Measurements from ENCODE around the gene TSPAN4. TPM values are rescaled to one million over a fixed set of nuclear protein-coding genes. Genes with fewer than 3 reads are reported as not detected.

Gene TSPAN4
- total RNA-seq, 4 donors from 2014 or later, result 81.4 to 156 (median 129) TPM

DNA sequence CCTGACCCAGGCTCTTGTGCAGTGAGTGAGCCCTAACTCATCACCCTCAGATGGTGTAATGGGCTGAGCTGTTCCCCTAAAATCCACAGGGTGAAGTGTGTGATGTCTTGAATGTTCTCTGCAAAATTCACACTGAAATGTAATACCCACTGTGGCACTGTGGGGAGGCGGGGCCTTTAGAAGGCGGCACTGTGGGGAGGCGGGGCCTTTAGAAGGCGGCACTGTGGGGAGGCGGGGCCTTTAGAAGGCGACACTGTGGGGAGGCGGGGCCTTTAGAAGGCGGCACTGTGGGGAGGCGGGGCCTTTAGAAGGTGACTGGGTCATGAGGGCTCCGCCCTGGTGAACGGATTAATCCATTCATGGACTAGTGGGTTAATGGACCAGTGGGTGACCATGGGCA, 34.9 kb downstream of the TSPAN4 start:
- Histone ChIP-seq H3K27ac (replicated peaks in 1 of 4) (no peak overlapping the region), H3K4me3 (no peak overlapping the region), H3K9me3 (no peaks in the 10 kb centered on the region), H3K27me3 (no peaks in the 10 kb centered on the region), H3K4me1 (no peaks in the 10 kb centered on the region), H3K36me3 (peaks cover 2 to 57% (median 39%) of the 10 kb centered on the region in 4 donors)
- WGBS, result 90% methylated on average over 11 of the region's 11 CpGs
- TF ChIP-seq EP300 (IDR thresholded peaks at IDR 0.05) (no peak), POLR2AphosphoS5 (IDR thresholded peaks at IDR 0.05) (no peak), POLR2A (IDR thresholded peaks at IDR 0.05; ENCODE audit: low read depth) (no peak)
- TF ChIP-seq, protein P1, sequence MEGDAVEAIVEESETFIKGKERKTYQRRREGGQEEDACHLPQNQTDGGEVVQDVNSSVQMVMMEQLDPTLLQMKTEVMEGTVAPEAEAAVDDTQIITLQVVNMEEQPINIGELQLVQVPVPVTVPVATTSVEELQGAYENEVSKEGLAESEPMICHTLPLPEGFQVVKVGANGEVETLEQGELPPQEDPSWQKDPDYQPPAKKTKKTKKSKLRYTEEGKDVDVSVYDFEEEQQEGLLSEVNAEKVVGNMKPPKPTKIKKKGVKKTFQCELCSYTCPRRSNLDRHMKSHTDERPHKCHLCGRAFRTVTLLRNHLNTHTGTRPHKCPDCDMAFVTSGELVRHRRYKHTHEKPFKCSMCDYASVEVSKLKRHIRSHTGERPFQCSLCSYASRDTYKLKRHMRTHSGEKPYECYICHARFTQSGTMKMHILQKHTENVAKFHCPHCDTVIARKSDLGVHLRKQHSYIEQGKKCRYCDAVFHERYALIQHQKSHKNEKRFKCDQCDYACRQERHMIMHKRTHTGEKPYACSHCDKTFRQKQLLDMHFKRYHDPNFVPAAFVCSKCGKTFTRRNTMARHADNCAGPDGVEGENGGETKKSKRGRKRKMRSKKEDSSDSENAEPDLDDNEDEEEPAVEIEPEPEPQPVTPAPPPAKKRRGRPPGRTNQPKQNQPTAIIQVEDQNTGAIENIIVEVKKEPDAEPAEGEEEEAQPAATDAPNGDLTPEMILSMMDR (IDR thresholded peaks at IDR 0.05), result no peak
- intact Hi-C loops (cut with DNase I), result no loop called here
- DNase-seq (ENCODE audit: extremely low spot score), result no peak

DNA sequence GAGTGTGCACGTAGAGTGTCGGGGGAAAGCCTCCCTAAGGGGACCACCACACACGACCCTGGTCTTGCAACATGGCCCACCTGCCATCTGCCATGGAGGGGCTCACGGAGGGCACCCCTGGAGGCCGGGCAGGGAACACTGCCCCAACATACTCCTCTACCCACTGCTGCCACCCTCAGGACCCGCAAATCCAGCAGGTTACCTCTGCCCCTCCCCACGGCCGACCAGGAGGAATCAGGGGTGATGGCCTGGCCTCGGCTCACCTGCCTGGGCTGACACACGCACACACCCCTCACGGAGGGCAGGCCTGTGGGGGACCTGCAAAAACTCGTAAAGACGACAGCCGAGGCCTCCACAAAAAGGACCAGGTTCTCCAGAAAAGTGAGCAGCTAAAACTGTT, 37.8 kb downstream of the TSPAN4 start:
- WGBS, result 99% methylated on average over 9 of the region's 14 CpGs

DNA sequence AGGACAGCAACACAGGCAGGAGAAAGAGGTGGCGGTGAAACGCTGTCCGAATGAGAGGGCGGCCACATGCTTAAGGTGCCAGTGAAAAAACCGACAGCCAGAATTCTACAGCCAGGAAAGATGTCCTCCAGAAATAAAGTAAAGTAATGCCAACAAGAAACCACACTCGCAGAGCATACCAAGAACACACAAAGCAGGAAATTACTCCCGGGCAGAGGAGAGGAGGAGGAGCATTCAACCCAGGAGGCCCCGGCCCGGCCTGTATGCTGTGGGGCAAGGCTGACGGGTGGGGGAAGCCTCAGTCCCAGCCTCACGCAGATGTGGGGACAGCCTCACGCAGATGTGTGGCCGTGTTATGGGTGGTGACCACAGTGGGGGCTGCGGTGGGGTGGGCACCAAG, 39.9 kb downstream of the TSPAN4 start:
- no peak for DNase-seq (ENCODE audit: extremely low spot score)
- H3K36me3 ChIP-seq, result peaks cover 7 to 68% (median 52%) of the 10 kb centered on the region in 4 donors
- TF ChIP-seq, protein P1 (IDR thresholded peaks at IDR 0.05), result no peak
- TF ChIP-seq EP300 (IDR thresholded peaks at IDR 0.05) (no peak), POLR2AphosphoS5 (IDR thresholded peaks at IDR 0.05) (no peak), POLR2A (IDR thresholded peaks at IDR 0.05; ENCODE audit: low read depth) (no peak)
- no peak overlapping the region for H3K27ac ChIP-seq (replicated peaks in 1 of 4)
- H3K4me3 ChIP-seq, result no peak overlapping the region
- intact Hi-C loops (cut with DNase I), result no loop called here
- H3K27me3 ChIP-seq, result no peaks in the 10 kb centered on the region
- H3K4me1 ChIP-seq, result no peaks in the 10 kb centered on the region
- 86% methylated on average over 13 of the region's 14 CpGs for WGBS
- no peaks in the 10 kb centered on the region for H3K9me3 ChIP-seq

More for the DNA sequence above, 37.8 kb downstream of the TSPAN4 start:
- Histone ChIP-seq H3K4me3 (no peak overlapping the region), H3K4me1 (no peaks in the 10 kb centered on the region), H3K27me3 (no peaks in the 10 kb centered on the region), H3K9me3 (no peaks in the 10 kb centered on the region), H3K36me3 (peaks cover 7 to 67% (median 45%) of the 10 kb centered on the region in 4 donors), H3K27ac (replicated peaks in 1 of 4) (no peak overlapping the region)
- TF ChIP-seq EP300 (IDR thresholded peaks at IDR 0.05) (no peak), POLR2A (IDR thresholded peaks at IDR 0.05; ENCODE audit: low read depth) (no peak), POLR2AphosphoS5 (IDR thresholded peaks at IDR 0.05) (no peak)
- TF ChIP-seq, protein P1 (IDR thresholded peaks at IDR 0.05), result no peak
- intact Hi-C loops (cut with DNase I), result no loop called here
- no peak for DNase-seq (ENCODE audit: extremely low spot score)

DNA sequence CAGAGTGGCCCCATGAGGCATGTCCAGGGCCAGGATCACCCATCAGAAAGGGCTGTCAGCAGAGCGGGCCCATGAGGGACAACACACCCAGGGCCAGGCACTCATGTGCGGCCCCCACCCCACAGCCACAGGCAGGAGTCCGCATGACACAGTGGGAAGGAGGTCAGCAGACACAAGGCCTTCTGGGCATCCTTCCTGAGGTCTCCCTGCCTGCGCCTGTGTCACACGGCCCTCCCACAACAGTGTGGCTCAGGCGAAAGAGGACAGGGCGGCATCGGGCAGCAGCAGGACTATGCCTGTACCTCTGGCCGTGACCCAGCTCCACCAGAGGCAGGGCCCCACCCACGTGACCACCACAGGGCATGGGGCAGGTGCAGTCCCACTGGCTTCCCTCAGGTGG, 40.9 kb downstream of the TSPAN4 start:
- 20% methylated on average over 1 of the region's 10 CpGs for WGBS
- H3K4me3 ChIP-seq, result no peak overlapping the region
- no peak overlapping the region for H3K27ac ChIP-seq (replicated peaks in 1 of 4)
- no peaks in the 10 kb centered on the region for H3K4me1 ChIP-seq
- intact Hi-C loops (cut with DNase I), result no loop called here
- peaks cover 7 to 77% (median 57%) of the 10 kb centered on the region in 4 donors for H3K36me3 ChIP-seq
- no peaks in the 10 kb centered on the region for H3K9me3 ChIP-seq
- DNase-seq (ENCODE audit: extremely low spot score), result no peak
- TF ChIP-seq POLR2A (IDR thresholded peaks at IDR 0.05; ENCODE audit: low read depth), result no peak
- TF ChIP-seq EP300 (IDR thresholded peaks at IDR 0.05), result no peak
- TF ChIP-seq, protein P1 (IDR thresholded peaks at IDR 0.05), result no peak
- TF ChIP-seq POLR2AphosphoS5 (IDR thresholded peaks at IDR 0.05), result no peak
- H3K27me3 ChIP-seq, result no peaks in the 10 kb centered on the region

DNA sequence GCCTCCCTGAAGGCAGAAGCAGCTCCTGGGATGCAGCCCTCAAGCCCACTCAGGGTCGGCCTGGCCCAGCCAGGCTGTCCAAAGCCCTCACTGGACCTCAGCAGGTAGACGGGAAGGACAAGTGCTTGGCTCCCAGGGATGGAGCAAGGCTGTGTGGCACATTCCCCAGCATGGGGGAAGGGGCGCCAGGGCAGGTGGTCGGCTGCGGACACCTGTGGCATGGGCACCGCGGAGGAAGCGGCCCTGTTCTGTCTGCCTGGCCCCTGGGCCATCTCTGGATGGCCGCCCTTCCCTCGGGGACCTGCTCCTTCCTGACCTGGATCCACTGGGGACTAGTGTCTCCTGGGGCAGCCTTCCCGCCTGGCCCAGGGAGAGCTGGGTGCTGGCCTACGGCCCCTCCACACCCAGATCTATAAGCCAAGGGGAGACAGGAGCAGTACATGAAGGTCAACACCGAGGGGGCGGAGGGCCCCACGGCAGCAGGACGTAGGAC, 42.0 kb downstream of the TSPAN4 start:
- Histone ChIP-seq H3K4me1 (no peaks in the 10 kb centered on the region), H3K4me3 (no peak overlapping the region), H3K9me3 (no peaks in the 10 kb centered on the region), H3K27ac (replicated peaks in 1 of 4) (no peak overlapping the region), H3K36me3 (peaks cover 7 to 80% (median 57%) of the 10 kb centered on the region in 4 donors), H3K27me3 (no peaks in the 10 kb centered on the region)
- 89% methylated on average over 14 of the region's 16 CpGs for WGBS
- DNase-seq (ENCODE audit: extremely low spot score), result no peak
- no peak for TF ChIP-seq POLR2A (IDR thresholded peaks at IDR 0.05; ENCODE audit: low read depth)
- TF ChIP-seq, protein P1 (IDR thresholded peaks at IDR 0.05), result no peak
- TF ChIP-seq EP300 (IDR thresholded peaks at IDR 0.05), result no peak
- TF ChIP-seq POLR2AphosphoS5 (IDR thresholded peaks at IDR 0.05), result no peak
- intact Hi-C loops (cut with DNase I), result no loop called here

All from esophagus muscularis mucosa (tissue), 4 donors.